Spinal cord (tissue), 10 donors: Measurements from ENCODE around the gene BMERB1. TPM values are rescaled to one million over a fixed set of nuclear protein-coding genes. Genes with fewer than 3 reads are reported as not detected.
"Not testable (repeated sequence)": the region's sequence is repeated elsewhere in the genome, so short reads cannot be mapped to it uniquely, and the experiment has no call there.

Experiments
- DNase-seq, 6 donors: peaks; one replicate each; pipeline versions ENCODE4 v3.0.0 to v3.0.0-alpha.2; 2013 to 2015; ENCODE audit warnings: low spot score in 6 of 6, low read depth in 4 of 6
- H3K27ac ChIP-seq: one replicate; pipeline ENCODE4 v1.5.1; 2013; ENCODE audit warnings: low read depth, low read length, control low read depth
- H3K27me3 ChIP-seq: one replicate; pipeline ENCODE4 v1.6.1; 2013; ENCODE audit warnings: low read length; ENCODE audit not compliant: control insufficient read depth, insufficient read depth
- H3K36me3 ChIP-seq: one replicate; pipeline ENCODE4 v1.6.1; 2013; ENCODE audit warnings: low read length; ENCODE audit not compliant: control insufficient read depth, insufficient read depth
- H3K4me1 ChIP-seq: one replicate; pipeline ENCODE4 v1.6.1; 2013; ENCODE audit warnings: low read length; ENCODE audit not compliant: control insufficient read depth, insufficient read depth
- H3K4me3 ChIP-seq: one replicate; pipeline ENCODE4 v1.5.1; 2013; ENCODE audit warnings: low read depth, low read length, control low read depth
- H3K9me3 ChIP-seq: one replicate; pipeline ENCODE4 v1.6.1; 2013; ENCODE audit warnings: low read length; ENCODE audit not compliant: control insufficient read depth, insufficient read depth
- WGBS: methylation state at CpG from one replicate; pipeline ENCODE4 v1.1.5; 2013; ENCODE audit warnings: missing lambda C conversion rate; ENCODE audit not compliant: insufficient coverage; 5-methylcytosine and 5-hydroxymethylcytosine counted together
- polyA plus RNA-seq, 2 donors: library from polyadenylated mRNA; unstranded; fragments of 120-200 nt; gene quantifications; one replicate each; pipeline ENCODE4 v1.2.1, GENCODE V29; 2013; ENCODE audit not compliant: insufficient read length in 2 of 2
- total RNA-seq, 2 donors: library from RNA; depleted of rRNA in 1 of 2; stranded (reverse); fragments of 120-200 nt in 1 of 2; fragments of >200 nt in 1 of 2; gene quantifications; one replicate each; pipeline versions ENCODE4 v1.2.3 to v1.2.4, GENCODE V29; 2013 to 2014
- donor health status: healthy.

The BMERB1 gene
- total and polyA plus RNA-seq, 4 donors, result 70.7 to 266 (median 177) TPM

DNA sequence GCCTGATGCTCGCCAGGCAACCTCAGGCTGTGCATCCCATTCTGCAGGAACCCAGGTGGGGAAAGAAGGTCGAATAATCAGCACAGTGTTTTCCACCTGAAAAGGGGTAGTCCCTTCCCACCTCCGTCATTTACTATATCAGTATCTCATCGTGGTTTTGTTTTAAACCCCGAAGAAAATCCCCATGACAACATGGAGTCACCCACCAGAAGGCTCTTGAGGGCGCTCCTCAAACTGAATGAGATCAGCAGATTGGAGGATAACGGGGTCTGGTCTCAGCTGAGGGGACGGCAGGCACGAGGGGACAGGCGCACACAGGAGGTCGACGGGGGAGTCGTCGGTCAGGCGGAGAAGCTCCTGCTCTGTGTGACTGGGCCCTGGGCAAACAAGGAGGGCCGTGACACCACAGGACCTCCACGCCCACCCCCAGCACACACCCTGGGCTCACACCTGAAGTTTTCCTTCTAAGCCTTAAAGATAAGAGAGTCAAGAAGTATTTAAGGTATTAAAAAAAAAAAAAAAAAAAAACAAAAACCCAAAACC, 164.3 kb downstream of the BMERB1 start:
- no peak overlapping the region for H3K27ac ChIP-seq
- H3K4me1 ChIP-seq, result no peaks in the 10 kb centered on the region
- WGBS, result 97% methylated on average over 3 of the region's 17 CpGs

DNA sequence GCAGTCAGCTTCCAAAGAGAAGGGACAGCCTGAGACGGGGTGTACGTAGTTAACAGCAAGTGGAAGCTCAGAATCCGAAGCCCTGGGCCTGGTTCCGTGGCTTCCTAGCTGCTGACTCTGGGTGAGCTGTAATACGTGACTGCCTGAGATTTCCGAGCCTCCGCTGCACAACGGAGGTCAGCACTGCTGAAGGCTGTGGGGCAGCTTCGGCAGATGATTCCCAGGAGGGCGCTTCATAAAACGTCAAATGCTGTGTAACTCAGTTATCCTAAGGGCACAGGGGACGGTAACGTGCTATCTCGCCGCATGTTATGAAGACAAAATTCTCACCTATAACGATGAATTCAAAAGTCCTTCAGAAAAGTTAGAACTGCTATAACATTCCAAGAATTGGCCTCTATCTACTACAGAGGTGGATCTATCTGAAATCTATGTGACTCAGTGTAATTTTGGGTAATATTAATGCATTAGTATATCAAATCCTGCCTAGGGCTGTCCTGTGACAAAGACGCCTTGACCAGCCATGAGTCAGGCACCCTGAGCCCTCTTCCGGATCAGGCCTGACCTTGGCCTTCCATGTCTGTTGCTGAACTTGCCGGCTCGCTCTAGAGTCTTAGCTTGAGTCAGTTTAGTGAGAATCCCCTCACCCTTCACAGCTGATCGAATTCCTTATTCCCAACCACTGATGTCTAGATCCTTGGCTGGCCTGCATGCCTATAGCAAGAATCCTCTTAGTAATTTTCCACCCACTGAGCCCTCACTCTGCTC, 165.1 kb downstream of the BMERB1 start:
- peaks cover 70% of the 10 kb centered on the region for H3K36me3 ChIP-seq
- WGBS, result 85% methylated on average over 11 of the region's 21 CpGs
- H3K4me1 ChIP-seq, result no peaks in the 10 kb centered on the region
- no peak overlapping the region for H3K4me3 ChIP-seq
- no peak for DNase-seq
- no peaks in the 10 kb centered on the region for H3K9me3 ChIP-seq
- no peak overlapping the region for H3K27ac ChIP-seq
- H3K27me3 ChIP-seq, result no peaks in the 10 kb centered on the region

More for the DNA sequence above, 164.3 kb downstream of the BMERB1 start:
- no peak for DNase-seq
- Histone ChIP-seq H3K27me3 (no peaks in the 10 kb centered on the region), H3K4me3 (no peak overlapping the region), H3K9me3 (no peaks in the 10 kb centered on the region), H3K36me3 (peaks cover 65% of the 10 kb centered on the region)

DNA sequence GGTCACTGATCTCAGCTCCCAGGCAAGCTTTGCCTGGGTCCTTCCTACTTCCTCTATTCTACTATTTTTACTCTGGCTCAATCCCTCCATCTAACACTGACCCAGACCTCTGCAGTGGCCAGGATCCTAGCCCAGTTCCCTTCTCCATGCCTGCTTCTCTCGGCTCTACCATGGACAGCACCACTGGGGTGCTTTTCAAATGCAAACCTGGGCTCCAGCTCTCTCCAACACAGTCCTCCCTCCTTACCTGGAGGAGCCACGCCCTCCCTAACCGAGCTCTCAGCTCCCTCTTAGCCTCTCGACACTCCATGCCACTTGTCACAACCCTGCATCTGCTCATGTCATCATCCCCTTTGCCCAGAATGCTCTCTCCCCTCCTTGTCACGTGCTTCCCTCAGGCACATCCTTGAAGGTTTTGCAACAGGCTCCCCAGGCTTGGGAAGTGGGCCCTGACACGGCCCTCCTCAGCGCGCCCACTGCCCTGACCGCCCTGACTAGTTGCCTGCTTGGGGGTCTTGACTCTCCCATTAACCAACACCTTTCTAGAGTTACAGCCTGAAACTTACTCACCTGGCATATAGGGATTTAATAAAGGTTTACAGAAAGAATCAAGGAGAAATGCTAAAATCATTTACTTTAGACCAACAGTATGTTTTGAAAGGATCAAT, 167.0 kb downstream of the BMERB1 start:
- Histone ChIP-seq H3K27ac (no peak overlapping the region), H3K4me3 (no peak overlapping the region), H3K9me3 (no peaks in the 10 kb centered on the region), H3K4me1 (peaks cover 3% of the 10 kb centered on the region), H3K36me3 (peaks cover 80% of the 10 kb centered on the region), H3K27me3 (no peaks in the 10 kb centered on the region)
- 59% methylated on average over 6 of the region's 9 CpGs for WGBS
- no peak for DNase-seq

DNA sequence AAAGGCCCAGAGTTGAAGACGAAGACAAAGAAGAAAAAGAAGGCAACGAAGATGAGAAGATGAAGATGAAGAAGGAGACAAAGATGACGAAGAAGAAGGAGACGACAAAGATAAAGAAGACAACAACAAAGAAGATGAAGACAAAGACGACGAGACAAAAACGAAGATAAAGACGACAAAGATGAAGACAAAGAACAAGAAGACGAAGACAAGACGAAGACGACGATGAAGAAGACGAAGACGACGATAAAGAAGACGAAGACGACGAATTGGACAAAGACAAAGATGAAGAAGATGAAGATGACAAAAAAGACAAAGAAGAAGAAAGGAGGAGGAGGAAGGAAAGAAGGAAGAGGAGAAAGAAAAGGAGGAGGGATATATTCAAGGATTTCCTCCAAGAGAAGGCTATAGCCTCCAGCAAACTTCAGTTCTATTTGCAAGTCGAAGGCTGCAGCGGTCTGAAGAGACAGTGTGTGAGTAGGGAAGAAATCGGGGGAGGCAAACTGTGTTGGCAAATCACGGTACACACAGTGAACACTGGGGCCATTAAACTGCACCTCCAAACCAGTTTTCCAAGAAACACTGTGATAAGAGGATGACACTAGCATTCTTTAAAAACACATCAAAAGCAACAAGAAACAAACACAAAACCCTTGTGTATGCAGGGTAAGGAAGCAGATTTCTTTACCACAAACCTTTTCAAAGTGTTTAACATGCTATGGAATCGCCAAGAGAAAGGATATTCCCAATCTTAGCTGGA, 168.1 kb downstream of the BMERB1 start:
- WGBS, result 96% methylated on average over 18 of the region's 23 CpGs

DNA sequence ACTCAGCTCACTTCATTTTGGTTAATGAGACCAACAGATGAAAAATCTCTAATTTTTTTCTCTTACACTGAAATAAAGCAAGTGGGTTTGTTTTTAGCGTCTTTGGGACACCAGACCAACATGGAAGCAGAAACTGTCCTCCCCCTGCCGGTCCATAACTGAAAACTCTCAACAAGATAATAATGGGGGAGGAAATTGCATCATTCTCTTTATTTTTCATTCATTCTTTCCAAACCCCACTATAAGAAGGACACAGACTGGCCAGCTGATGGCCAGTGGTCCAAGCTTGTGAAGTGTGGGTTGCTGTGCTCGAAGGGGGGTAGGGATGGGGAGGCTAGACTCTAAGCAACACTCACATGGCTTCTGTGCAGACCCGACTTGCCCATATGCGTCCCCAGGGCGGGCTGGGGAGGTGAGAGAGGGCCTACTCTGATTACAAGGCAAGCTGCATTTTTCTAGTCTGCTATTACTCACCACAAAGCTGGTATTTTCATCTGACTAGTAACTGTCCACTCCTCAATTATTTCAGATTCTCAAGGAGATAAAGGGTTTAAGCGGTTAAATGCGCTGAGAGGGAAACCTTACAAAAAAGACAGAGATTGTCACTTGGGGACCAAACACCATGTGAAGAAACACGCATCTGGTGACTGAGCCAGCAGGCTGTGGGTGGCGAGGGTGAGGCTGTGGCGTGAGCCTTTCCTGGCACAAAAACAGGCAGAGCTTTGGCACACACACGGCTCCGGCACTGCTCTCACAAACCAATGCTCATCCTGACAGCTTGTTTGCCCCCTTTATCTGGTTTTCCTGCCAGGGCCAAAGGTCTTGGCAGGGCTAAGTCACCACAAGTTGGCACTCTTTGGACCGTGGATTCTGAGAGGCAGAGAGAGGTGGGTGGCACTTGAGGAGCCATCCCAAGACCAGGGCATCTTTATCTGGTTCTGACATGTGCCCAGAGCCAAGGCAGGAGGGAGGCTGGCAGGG, 170.4 kb downstream of the BMERB1 start:
- no peak for DNase-seq
- Histone ChIP-seq H3K4me1 (peaks cover 3% of the 10 kb centered on the region), H3K27me3 (no peaks in the 10 kb centered on the region), H3K9me3 (no peaks in the 10 kb centered on the region), H3K27ac (no peak overlapping the region), H3K36me3 (peaks cover 72% of the 10 kb centered on the region), H3K4me3 (no peak overlapping the region)
- 74% methylated on average over 6 of the region's 14 CpGs for WGBS

More for the DNA sequence above, 168.1 kb downstream of the BMERB1 start:
- peaks cover 83% of the 10 kb centered on the region for H3K36me3 ChIP-seq
- H3K4me3 ChIP-seq, result no peak overlapping the region
- no peaks in the 10 kb centered on the region for H3K9me3 ChIP-seq
- no peak overlapping the region for H3K27ac ChIP-seq
- DNase-seq, result no peak
- no peaks in the 10 kb centered on the region for H3K27me3 ChIP-seq
- H3K4me1 ChIP-seq, result peaks cover 3% of the 10 kb centered on the region

DNA sequence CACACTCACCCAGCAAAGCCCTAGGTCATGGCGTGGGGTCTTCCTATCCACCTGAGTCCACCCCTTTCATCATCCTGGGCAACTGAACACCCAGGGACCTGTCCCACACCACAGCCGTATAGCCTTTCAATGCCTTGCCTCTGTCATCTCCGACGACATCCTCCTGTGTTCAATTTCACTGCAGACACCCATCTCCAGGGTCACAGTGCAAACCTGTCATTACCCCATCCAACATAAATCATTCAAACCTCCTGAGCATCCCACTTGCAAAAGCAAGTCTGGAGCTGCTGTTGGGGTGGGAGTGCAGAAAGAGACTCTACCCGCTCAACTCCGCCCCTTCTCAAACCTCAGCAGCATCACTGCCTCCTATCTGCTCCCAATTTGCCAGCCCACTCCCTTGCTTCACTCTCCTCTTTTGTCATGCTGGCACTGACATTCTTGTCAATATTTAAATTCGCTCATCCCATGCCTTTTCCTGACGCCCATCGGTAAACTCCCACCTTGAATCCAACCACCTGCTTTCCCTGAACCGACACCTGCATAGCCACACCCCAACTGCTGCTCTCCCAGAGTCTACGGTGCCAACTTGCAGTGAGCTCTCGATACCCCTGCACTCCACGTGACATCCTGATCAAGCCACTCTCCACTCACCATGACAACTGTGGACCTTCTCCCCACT, 171.6 kb downstream of the BMERB1 start:
- DNase-seq, result no peak
- H3K4me3 ChIP-seq, result no peak overlapping the region
- peaks cover 3% of the 10 kb centered on the region for H3K4me1 ChIP-seq
- peaks cover 69% of the 10 kb centered on the region for H3K36me3 ChIP-seq
- WGBS, result 95% methylated on average over 13 of the region's 13 CpGs
- no peaks in the 10 kb centered on the region for H3K9me3 ChIP-seq
- H3K27ac ChIP-seq, result no peak overlapping the region
- no peaks in the 10 kb centered on the region for H3K27me3 ChIP-seq

DNA sequence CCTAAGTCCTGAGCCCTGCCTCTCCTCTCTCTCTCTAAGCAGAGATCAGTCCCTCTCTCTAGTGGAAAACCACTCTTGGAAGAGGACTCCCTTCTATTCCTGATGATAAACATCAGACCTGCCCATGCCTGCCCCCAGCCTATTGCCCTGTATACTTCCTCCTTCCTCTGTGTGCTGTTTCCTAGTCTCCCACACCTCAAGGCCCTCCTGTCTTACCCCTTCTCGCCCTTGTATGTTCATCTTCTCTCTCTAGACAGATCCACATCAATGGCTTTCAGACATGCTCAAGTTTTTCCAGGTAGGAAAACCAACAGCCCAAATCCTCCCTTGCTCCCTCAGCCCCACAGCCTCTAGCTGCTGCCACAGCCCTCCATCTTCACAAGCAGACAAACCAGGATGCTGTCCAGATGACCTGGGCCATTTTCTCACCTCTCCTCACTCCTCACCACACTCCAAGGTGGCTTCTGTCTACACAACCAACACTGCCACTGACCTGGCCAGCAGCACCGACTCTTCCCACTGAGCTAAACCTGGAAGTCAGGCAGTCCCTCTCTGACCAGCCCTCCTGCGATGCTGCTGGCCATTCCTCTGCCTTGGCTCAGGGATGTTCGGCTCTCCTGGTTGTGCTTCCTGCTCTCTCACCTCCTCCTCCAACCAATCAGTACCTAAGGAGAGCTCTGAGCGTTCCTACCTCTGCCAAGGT, 172.3 kb downstream of the BMERB1 start:
- H3K27me3 ChIP-seq, result no peaks in the 10 kb centered on the region
- peaks cover 68% of the 10 kb centered on the region for H3K36me3 ChIP-seq
- H3K4me3 ChIP-seq, result no peak overlapping the region
- H3K9me3 ChIP-seq, result no peaks in the 10 kb centered on the region
- WGBS, result 91% methylated on average over 5 of the region's 5 CpGs
- H3K27ac ChIP-seq, result no peak overlapping the region
- peaks cover 3% of the 10 kb centered on the region for H3K4me1 ChIP-seq
- no peak for DNase-seq

DNA sequence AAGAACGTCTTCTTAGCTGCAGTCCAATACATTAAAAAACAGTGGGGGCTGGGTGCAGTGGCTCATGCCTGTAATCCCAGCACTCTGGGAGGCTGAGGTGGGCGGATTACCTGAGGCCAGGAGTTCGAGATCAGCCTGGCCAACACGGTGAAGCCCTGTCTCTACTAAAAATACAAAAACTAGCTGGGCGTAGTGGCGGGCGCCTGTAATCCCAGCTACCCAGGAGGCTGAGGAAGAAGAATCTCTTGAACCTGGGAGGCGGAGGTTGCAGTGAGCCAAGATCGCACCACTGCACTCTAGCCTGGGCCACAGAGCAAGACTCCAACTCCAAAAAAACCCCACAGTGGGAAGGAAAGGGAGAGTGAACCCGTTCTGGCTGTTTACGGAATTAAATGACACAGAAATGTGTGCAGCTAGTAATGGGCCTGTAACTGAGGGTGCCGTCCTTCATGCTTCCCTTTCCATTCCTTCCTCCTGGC, 172.9 kb downstream of the BMERB1 start:
- DNase-seq, H3K9me3 ChIP-seq, H3K27ac ChIP-seq, H3K4me1 ChIP-seq, H3K27me3 ChIP-seq, H3K4me3 ChIP-seq: not testable (repeated sequence)
- WGBS, result 93% methylated on average over 5 of the region's 12 CpGs
- H3K36me3 ChIP-seq, result peaks cover 66% of the 10 kb centered on the region
